SK-N-SH treated with all-trans-retinoic acid at 6 μM for 48 hours (cell line): Measurements from ENCODE around the gene GEMIN2.
"Not testable (repeated sequence)": the region's sequence is repeated elsewhere in the genome, so short reads cannot be mapped to it uniquely, and the experiment has no call there.

ENCODE experiments used
- ATAC-seq: fragments of 200-7000 bp; cut with Tn5 transposase; 3 replicates; pipeline ENCODE4 v1.9.1; 2020; ENCODE audit warnings: mild to moderate bottlenecking, moderate library complexity
- ARNTL ChIP-seq: fragments of 450-650 bp; formaldehyde crosslinking; IDR thresholded peaks from 2 replicates; pipeline ENCODE4 v1.5.0; 2020; ENCODE audit warnings: low read depth, mild to moderate bottlenecking, moderate library complexity, borderline replicate concordance
- CSDC2 ChIP-seq: fragments of 250-450 bp; sonication (Bioruptor Pico); IDR thresholded peaks from 2 replicates; pipeline ENCODE4 v1.5.0; 2020; ENCODE audit warnings: mild to moderate bottlenecking, moderate library complexity
- CSRNP3 ChIP-seq: fragments of 250-450 bp; sonication (Bioruptor Pico); IDR thresholded peaks from 2 replicates; pipeline ENCODE4 v1.5.1; 2021; ENCODE audit warnings: mild to moderate bottlenecking, moderate library complexity
- GLIS3 ChIP-seq: fragments of 250-450 bp; sonication (Bioruptor Pico); IDR thresholded peaks from 2 replicates; pipeline ENCODE4 v1.5.0; 2020; ENCODE audit warnings: mild to moderate bottlenecking, moderate library complexity
- ISL1 ChIP-seq: fragments of 250-450 bp; sonication (Bioruptor Pico); IDR thresholded peaks from 2 replicates; pipeline ENCODE4 v2.1.2; 2022; ENCODE audit warnings: mild to moderate bottlenecking, moderate library complexity
- OSR1 ChIP-seq: fragments of 250-450 bp; sonication (Bioruptor Pico); IDR thresholded peaks from 2 replicates; pipeline ENCODE4 v1.8.0; 2022; ENCODE audit warnings: moderate library complexity, mild to moderate bottlenecking, inconsistent platforms
- PPARA ChIP-seq: fragments of 250-450 bp; sonication (Bioruptor Pico); IDR thresholded peaks from 2 replicates; pipeline ENCODE4 v1.5.0; 2020; ENCODE audit warnings: mild to moderate bottlenecking, borderline replicate concordance
- RARB ChIP-seq: fragments of 250-450 bp; sonication (Bioruptor Pico); IDR thresholded peaks from 2 replicates; pipeline ENCODE4 v1.8.0; 2021; ENCODE audit warnings: mild to moderate bottlenecking, moderate library complexity
- SNAI2 ChIP-seq: fragments of 250-450 bp; sonication (Bioruptor Pico); IDR thresholded peaks from 2 replicates; pipeline ENCODE4 v1.5.0; 2020; ENCODE audit warnings: mild to moderate bottlenecking, moderate library complexity
- TCF4 ChIP-seq: fragments of 250-450 bp; sonication (Bioruptor Pico); IDR thresholded peaks from 2 replicates; pipeline ENCODE4 v1.8.0; 2021; ENCODE audit warnings: mild to moderate bottlenecking, moderate library complexity, borderline replicate concordance
- TOX ChIP-seq: fragments of 250-450 bp; sonication (Bioruptor Pico); IDR thresholded peaks from 2 replicates; pipeline ENCODE4 v1.8.0; 2021; ENCODE audit warnings: mild to moderate bottlenecking, moderate library complexity, borderline replicate concordance
- TSHZ2 ChIP-seq: fragments of 250-450 bp; sonication (Bioruptor Pico); IDR thresholded peaks from 2 replicates; pipeline ENCODE4 v1.5.0; 2020; ENCODE audit warnings: mild to moderate bottlenecking, moderate library complexity
- ZC3H10 ChIP-seq: fragments of 250-450 bp; sonication (Bioruptor Pico); IDR thresholded peaks from 2 replicates; pipeline ENCODE4 v1.5.1; 2021; ENCODE audit warnings: mild to moderate bottlenecking, moderate library complexity
- ZFP3 ChIP-seq: fragments of 250-450 bp; sonication (Bioruptor Pico); IDR thresholded peaks from 2 replicates; pipeline ENCODE4 v1.5.0; 2020; ENCODE audit warnings: mild to moderate bottlenecking, moderate library complexity
- ZFP30 ChIP-seq: fragments of 450-650 bp; formaldehyde crosslinking; IDR thresholded peaks from 2 replicates; pipeline ENCODE4 v1.5.0; 2022; ENCODE audit warnings: mild to moderate bottlenecking, moderate library complexity
- ZNF565 ChIP-seq: fragments of 450-650 bp; formaldehyde crosslinking; conservative IDR thresholded peaks from 2 replicates; pipeline ENCODE4 v1.5.0; 2020; ENCODE audit warnings: low read depth, mild to moderate bottlenecking, moderate library complexity
- ZNF8 ChIP-seq: fragments of 450-650 bp; formaldehyde crosslinking; IDR thresholded peaks from 2 replicates; pipeline ENCODE4 v1.5.0; 2020; ENCODE audit warnings: mild to moderate bottlenecking, moderate library complexity
- TF ChIP-seq, protein P1 (sequence below): fragments of 250-450 bp; sonication (Bioruptor Pico); IDR thresholded peaks from 2 replicates; pipeline ENCODE4 v1.5.1; 2020; ENCODE audit warnings: low read depth, mild to moderate bottlenecking, moderate library complexity
- TF ChIP-seq, protein P2 (sequence below): fragments of 250-450 bp; sonication (Bioruptor Pico); IDR thresholded peaks from 2 replicates; pipeline ENCODE4 v1.8.0; 2020; ENCODE audit warnings: mild to moderate bottlenecking, moderate library complexity, borderline replicate concordance

Gene GEMIN2

GRCh38 chr14:39157491-39157890 is 43.4 kb downstream of the GEMIN2 start:
- no peak for TF ChIP-seq ZNF8 (CRISPR knock-in tag)
- TF ChIP-seq ZFP30, result no peak
- TF ChIP-seq PPARA (CRISPR knock-in tag), result no peak
- TF ChIP-seq CSRNP3, result no peak
- no peak for TF ChIP-seq ZFP3 (CRISPR knock-in tag)
- TF ChIP-seq, protein P1, sequence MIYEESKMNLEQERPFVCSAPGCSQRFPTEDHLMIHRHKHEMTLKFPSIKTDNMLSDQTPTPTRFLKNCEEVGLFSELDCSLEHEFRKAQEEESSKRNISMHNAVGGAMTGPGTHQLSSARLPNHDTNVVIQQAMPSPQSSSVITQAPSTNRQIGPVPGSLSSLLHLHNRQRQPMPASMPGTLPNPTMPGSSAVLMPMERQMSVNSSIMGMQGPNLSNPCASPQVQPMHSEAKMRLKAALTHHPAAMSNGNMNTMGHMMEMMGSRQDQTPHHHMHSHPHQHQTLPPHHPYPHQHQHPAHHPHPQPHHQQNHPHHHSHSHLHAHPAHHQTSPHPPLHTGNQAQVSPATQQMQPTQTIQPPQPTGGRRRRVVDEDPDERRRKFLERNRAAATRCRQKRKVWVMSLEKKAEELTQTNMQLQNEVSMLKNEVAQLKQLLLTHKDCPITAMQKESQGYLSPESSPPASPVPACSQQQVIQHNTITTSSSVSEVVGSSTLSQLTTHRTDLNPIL (CRISPR knock-in tag), result no peak
- TF ChIP-seq GLIS3 (CRISPR knock-in tag), result no peak
- ATAC-seq, result no peak

DNA sequence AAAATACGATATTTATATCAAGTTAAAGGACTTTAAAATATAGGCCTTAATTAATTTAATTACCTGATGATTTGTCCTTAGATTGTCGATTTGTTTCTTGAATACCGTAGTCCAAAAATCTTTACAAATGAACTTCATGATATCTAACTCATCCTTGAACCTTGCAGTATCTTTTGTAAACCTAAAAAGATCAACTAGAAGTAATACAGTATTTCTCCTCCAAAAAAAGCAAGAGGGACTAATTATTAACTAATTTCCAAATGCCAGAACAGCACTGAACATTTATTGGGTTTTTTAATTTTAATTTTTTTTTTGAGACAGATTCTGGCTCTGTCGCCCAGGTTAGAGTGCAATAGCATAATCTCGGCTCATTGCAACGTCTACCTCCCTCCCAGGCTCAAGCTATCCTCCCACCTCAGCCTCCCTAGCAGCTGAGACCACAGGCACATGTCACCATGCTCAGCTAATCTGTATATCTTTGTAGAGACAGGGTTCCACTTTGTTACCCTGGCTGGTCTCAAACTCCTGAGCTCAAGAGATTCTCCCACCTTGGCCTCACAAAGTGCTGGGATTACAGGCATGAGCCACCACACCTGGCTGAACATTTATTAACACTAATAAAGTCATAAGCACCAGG is 44.2 kb downstream of the GEMIN2 start:
- TF ChIP-seq ARNTL (CRISPR knock-in tag) (no peak), OSR1 (no peak), PPARA (CRISPR knock-in tag) (no peak), RARB (CRISPR knock-in tag) (no peak)
- TF ChIP-seq, protein P2, sequence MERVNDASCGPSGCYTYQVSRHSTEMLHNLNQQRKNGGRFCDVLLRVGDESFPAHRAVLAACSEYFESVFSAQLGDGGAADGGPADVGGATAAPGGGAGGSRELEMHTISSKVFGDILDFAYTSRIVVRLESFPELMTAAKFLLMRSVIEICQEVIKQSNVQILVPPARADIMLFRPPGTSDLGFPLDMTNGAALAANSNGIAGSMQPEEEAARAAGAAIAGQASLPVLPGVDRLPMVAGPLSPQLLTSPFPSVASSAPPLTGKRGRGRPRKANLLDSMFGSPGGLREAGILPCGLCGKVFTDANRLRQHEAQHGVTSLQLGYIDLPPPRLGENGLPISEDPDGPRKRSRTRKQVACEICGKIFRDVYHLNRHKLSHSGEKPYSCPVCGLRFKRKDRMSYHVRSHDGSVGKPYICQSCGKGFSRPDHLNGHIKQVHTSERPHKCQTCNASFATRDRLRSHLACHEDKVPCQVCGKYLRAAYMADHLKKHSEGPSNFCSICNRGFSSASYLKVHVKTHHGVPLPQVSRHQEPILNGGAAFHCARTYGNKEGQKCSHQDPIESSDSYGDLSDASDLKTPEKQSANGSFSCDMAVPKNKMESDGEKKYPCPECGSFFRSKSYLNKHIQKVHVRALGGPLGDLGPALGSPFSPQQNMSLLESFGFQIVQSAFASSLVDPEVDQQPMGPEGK (CRISPR knock-in tag), result no peak
- TF ChIP-seq, protein P1 (CRISPR knock-in tag), result no peak
- ATAC-seq, result no peak

GRCh38 chr14:39160494-39160893 is 46.4 kb downstream of the GEMIN2 start:
- ATAC-seq, result no peak
- TF ChIP-seq TOX (CRISPR knock-in tag), result no peak
- no peak for TF ChIP-seq PPARA (CRISPR knock-in tag)
- no peak for TF ChIP-seq ARNTL (CRISPR knock-in tag)
- TF ChIP-seq SNAI2 (CRISPR knock-in tag), result no peak
- TF ChIP-seq ZC3H10, result no peak
- TF ChIP-seq TCF4, result no peak
- no peak for TF ChIP-seq ZFP3 (CRISPR knock-in tag)
- no peak for TF ChIP-seq TSHZ2 (CRISPR knock-in tag)
- TF ChIP-seq GLIS3 (CRISPR knock-in tag), result no peak
- TF ChIP-seq ZNF8 (CRISPR knock-in tag), result no peak
- TF ChIP-seq ZNF565, result no peak
- TF ChIP-seq OSR1, result no peak
- no peak for TF ChIP-seq ISL1 (CRISPR knock-in tag)
- TF ChIP-seq, protein P1 (CRISPR knock-in tag), result no peak
- no peak for TF ChIP-seq CSRNP3
- TF ChIP-seq ZFP30, result no peak
- TF ChIP-seq CSDC2 (CRISPR knock-in tag), result no peak

GRCh38 chr14:39167797-39168320 is 53.7 kb downstream of the GEMIN2 start:
- not testable (repeated sequence) for ATAC-seq
